Mucosa of descending colon (tissue), 3 donors: ENCODE measurements around the gene C2orf78. TPM values are rescaled to one million over a fixed set of nuclear protein-coding genes. Genes with fewer than 3 reads are reported as not detected.

Experiments
- ATAC-seq: fragments of 200-7000 bp; cut with Tn5 transposase; one replicate; pipeline ENCODE4 v1.9.1; 2020; ENCODE audit warnings: mild to moderate bottlenecking, moderate library complexity
- DNase-seq, 3 donors: peaks; one replicate each; pipeline ENCODE4 v3.0.0-alpha.2; 2020
- H3K36me3 ChIP-seq: fragments of 200-600 bp; one replicate; pipeline ENCODE4 v1.8.0; 2021; ENCODE audit warnings: low read depth, mild to moderate bottlenecking
- H3K4me1 ChIP-seq: fragments of 200-600 bp; one replicate; pipeline ENCODE4 v1.8.0; 2021; ENCODE audit warnings: low read depth, mild to moderate bottlenecking
- H3K4me3 ChIP-seq: fragments of 200-600 bp; one replicate; pipeline ENCODE4 v1.8.0; 2021; ENCODE audit warnings: mild to moderate bottlenecking
- H3K9me3 ChIP-seq: fragments of 200-600 bp; one replicate; pipeline ENCODE4 v1.8.0; 2021; ENCODE audit warnings: mild to moderate bottlenecking
- intact Hi-C, 2 donors: fragments of 100-400 bp; cut with DNase I in 1 of 2; cut with micrococcal nuclease in 1 of 2; formaldehyde crosslinking; loops; one replicate each; pipeline versions ENCODE4 v1.11.0 to v1.11.1; 2022; cut with DNase I, micrococcal nuclease
- total RNA-seq, 3 donors: library from RNA; stranded (reverse); fragmentation: NEBNext Ultra II Directional in 2 of 3; extraction: Animal tissue kit (Norgen Biotek cat#: 25700) in 2 of 3; gene quantifications; one replicate each; pipeline versions ENCODE4 v1.2.1 to v1.2.4, GENCODE V29; 2021 to 2023
- TF ChIP-seq, protein P1 (sequence below): fragments of 200-600 bp; IDR thresholded peaks from one replicate; pipeline ENCODE4 v1.8.0; 2022; ENCODE audit warnings: antibody characterized with exemption, mild to moderate bottlenecking
- donor health status: DM: no; HTN: no; CAD: no; lungs with moderate emphysema.
- donor health status: DM: no; HTN: no; CAD: no.
- donor health status: DM: no; HTN: yes; CAD: no.

Gene C2orf78
- total RNA-seq, 3 donors from 2014 or later, result not detected

DNA sequence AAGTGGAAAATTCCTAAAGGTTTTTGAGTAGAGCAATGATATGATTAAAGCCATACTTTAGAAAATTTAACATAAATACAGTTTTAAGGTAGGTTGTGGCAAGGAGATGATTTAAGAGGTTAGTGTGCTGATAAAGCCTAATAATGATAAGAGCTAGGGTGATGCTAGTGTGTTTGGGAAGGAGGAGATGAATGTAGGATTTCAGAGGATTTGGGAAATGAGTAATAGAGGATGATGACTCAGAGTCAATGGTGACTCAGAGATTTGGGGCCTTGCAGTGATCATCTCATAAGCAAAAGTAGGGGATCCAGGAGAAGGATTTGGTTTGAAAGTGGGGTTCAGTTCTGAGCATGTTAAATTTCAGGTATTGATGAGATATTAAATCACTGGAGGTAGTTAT is 68.0 kb downstream of the C2orf78 start:
- intact Hi-C loops, result no loop called here
- ATAC-seq (no peak), DNase-seq (no peak)
- H3K4me3 ChIP-seq, result no peak overlapping the region
- no peaks in the 10 kb centered on the region for H3K9me3 ChIP-seq
- peaks cover 4% of the 10 kb centered on the region for H3K4me1 ChIP-seq
- no peaks in the 10 kb centered on the region for H3K36me3 ChIP-seq
- TF ChIP-seq, protein P1, sequence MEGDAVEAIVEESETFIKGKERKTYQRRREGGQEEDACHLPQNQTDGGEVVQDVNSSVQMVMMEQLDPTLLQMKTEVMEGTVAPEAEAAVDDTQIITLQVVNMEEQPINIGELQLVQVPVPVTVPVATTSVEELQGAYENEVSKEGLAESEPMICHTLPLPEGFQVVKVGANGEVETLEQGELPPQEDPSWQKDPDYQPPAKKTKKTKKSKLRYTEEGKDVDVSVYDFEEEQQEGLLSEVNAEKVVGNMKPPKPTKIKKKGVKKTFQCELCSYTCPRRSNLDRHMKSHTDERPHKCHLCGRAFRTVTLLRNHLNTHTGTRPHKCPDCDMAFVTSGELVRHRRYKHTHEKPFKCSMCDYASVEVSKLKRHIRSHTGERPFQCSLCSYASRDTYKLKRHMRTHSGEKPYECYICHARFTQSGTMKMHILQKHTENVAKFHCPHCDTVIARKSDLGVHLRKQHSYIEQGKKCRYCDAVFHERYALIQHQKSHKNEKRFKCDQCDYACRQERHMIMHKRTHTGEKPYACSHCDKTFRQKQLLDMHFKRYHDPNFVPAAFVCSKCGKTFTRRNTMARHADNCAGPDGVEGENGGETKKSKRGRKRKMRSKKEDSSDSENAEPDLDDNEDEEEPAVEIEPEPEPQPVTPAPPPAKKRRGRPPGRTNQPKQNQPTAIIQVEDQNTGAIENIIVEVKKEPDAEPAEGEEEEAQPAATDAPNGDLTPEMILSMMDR, result no peak

DNA sequence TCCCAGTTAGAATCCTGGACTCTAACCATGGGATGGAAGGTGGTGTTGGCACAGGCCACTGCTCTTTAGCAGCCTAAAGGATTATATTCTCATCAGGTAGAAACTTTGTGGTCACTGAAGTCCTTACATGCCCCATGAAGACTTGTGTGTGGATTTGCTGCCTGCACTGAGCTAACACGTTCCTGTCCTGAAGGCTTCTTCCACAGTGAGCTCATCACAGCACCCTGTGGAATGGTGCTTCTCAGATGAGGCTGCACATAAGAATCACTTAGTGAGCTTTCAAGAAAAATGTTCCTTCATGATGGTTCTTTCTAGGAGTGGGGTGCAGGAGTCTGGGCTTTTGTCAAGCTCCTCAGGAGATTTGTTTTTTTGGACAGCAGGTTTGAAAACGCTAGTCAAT is 71.5 kb downstream of the C2orf78 start:
- H3K36me3 ChIP-seq, result peaks cover 4% of the 10 kb centered on the region
- no peak for ATAC-seq
- H3K4me1 ChIP-seq, result peaks cover 4% of the 10 kb centered on the region
- H3K4me3 ChIP-seq, result no peak overlapping the region
- no peaks in the 10 kb centered on the region for H3K9me3 ChIP-seq
- intact Hi-C loops, result no loop called here
- DNase-seq, result no peak
- TF ChIP-seq, protein P1, result no peak

DNA sequence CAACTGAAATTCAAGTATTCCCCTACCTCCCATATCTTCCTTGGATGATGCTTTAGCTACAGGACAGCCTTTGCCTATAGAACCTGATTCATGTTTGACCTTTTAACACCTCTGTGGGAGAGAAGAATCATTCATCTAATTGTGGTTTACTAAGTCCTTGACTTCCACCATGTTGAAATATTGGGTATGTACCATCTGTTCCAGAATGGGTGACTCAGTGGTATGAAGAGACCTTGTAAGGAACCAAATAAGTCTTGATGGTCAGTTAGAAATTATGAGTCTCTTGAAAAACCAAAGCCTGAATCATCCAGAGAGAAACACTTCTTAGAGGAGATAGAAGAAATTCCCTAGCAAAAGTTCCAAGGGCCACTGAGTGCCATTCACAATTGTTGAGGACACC is 72.2 kb downstream of the C2orf78 start:
- Histone ChIP-seq H3K4me3 (no peak overlapping the region), H3K9me3 (no peaks in the 10 kb centered on the region), H3K36me3 (peaks cover 4% of the 10 kb centered on the region), H3K4me1 (no peaks in the 10 kb centered on the region)
- TF ChIP-seq, protein P1, result no peak
- DNase-seq (no peak), ATAC-seq (no peak)
- intact Hi-C loops, result no loop called here

DNA sequence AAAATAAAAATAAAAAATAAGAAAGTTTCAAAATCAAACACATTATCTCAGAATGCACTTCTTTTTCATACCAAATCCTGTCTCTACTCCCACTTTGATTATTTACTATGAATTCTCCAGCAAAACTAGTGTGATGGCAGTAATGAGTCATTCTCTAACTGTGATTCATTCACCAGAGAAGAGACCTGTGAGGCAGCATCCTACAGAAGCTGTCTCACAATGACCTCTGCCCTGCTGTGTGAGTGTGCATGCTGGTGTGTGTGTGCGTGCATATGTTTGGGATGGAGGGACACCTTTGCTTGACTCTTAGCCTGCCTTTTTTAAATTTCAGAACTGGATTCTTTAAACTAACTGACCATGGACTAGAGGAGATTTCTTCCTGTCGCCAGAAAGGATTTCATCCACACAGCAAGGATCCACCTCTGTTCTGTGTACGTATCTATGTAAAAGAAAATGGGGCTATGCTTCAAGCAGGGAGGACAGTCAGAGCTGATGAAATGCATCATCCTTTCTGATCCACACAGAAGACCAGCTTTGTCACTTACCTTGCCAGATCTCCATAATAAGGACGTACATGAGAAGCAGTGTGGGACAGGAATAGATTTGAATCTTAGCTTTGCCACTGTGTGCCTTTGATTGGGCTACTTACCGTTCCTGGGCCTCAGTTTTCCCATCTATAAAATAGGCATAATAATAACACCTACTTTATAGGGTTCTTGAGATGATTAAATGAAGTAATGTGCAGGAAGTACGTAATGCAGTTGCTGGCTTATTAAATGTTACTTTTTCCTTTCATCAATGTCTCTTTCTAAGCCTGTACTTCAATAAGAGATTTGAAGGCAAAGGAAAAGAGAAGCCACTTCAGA is 76.0 kb downstream of the C2orf78 start:
- Histone ChIP-seq H3K9me3 (no peaks in the 10 kb centered on the region), H3K4me3 (no peak overlapping the region), H3K4me1 (no peaks in the 10 kb centered on the region), H3K36me3 (peaks cover 4% of the 10 kb centered on the region)
- ATAC-seq (peak; percentile 45), DNase-seq (no peak)
- TF ChIP-seq, protein P1, result no peak
- intact Hi-C loops, result no loop called here

DNA sequence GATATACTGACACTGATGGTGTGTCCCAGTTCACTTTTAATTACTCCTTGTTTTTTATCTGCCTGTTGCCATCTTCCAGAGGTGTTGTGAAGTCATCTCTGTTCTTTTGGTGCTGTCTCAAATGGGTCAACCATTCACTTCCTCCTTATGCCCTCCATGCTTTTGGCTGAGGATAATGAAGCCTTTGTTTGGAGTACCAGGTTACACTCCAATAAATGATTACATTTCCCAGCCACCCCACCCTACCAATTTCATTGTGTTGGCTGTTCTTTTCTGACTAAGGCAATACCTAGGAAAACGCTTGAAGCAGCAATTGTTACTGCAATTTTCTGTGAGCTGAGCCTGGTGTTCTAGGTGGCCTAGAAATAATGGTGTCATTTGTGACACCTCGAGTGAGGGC is 79.0 kb downstream of the C2orf78 start:
- DNase-seq (peak in 1 of 3 donors; percentile 12), ATAC-seq (peak; percentile 93)
- peaks cover 4% of the 10 kb centered on the region for H3K36me3 ChIP-seq
- no peak overlapping the region for H3K4me3 ChIP-seq
- TF ChIP-seq, protein P1, result no peak
- intact Hi-C loops, result no loop called here
- no peaks in the 10 kb centered on the region for H3K4me1 ChIP-seq
- no peaks in the 10 kb centered on the region for H3K9me3 ChIP-seq

Other genes starting within 250 kb of the C2orf78 start
- under 1 TPM in 1 of 3 donors, not detected in 2; 0.52 TPM for gene NAT8, start 141.8 kb upstream of the C2orf78 start, total RNA-seq
- 10 to 100 TPM; 22.3 to 33.5 (median 23.9) TPM for gene TPRKB, start 46.8 kb upstream of the C2orf78 start, total RNA-seq
- 10 to 100 TPM; 18.5 to 22.5 (median 21.0) TPM for gene DUSP11, start 4.1 kb upstream of the C2orf78 start, total RNA-seq
- 10 to 100 TPM; 38.9 to 47.0 (median 42.5) TPM for gene STAMBP, start 44.8 kb downstream of the C2orf78 start, total RNA-seq
- 1,000 to 10,000 TPM in 1 of 3 donors, 100 to 1,000 TPM in 1, 10 to 100 TPM in 1; 53.1 to 3,506 (median 391) TPM for gene ACTG2, start 108.8 kb downstream of the C2orf78 start, total RNA-seq
- gene DGUOK, start 142.7 kb downstream of the C2orf78 start, total RNA-seq, result 10 to 100 TPM; 36.5 to 61.3 (median 57.8) TPM
- 10 to 100 TPM; 16.6 to 28.7 (median 21.9) TPM for gene TET3, start 200.7 kb downstream of the C2orf78 start, total RNA-seq